Central memory CD8-positive, alpha-beta T cell (primary cell): ENCODE results near the gene EGLN1.

Experiments
- ATAC-seq: fragments of 150-1000 bp; cut with Tn5 transposase; replicated peaks from 2 replicates; pipeline ENCODE4 v1.10.0; 2022; ENCODE audit warnings: mild to moderate bottlenecking, moderate FRiP score, moderate number of reproducible peaks; ENCODE audit not compliant: poor library complexity, severe bottlenecking; ENCODE audit errors: extremely low read depth
- DNase-seq, 2 donors: peaks; one replicate each; pipeline ENCODE4 v3.0.0; 2021; ENCODE audit warnings: low spot score in 2 of 2
- H3K27ac Mint-ChIP-seq: one replicate; pipeline ENCODE4 v1.8.0; 2022; ENCODE audit warnings: low read depth, mild to moderate bottlenecking, moderate library complexity, mixed read lengths
- H3K27me3 Mint-ChIP-seq: one replicate; pipeline ENCODE4 v1.8.0; 2022; ENCODE audit warnings: mixed read lengths
- H3K36me3 Mint-ChIP-seq: one replicate; pipeline ENCODE4 v1.8.0; 2022; ENCODE audit warnings: mild to moderate bottlenecking, moderate library complexity, mixed read lengths; ENCODE audit not compliant: insufficient read depth
- H3K4me1 Mint-ChIP-seq: one replicate; pipeline ENCODE4 v1.8.0; 2022; ENCODE audit warnings: mixed read lengths
- H3K4me3 Mint-ChIP-seq: one replicate; pipeline ENCODE4 v1.8.0; 2022; ENCODE audit warnings: mild to moderate bottlenecking, moderate library complexity, mixed read lengths
- H3K9me3 Mint-ChIP-seq: one replicate; pipeline ENCODE4 v1.8.0; 2022; ENCODE audit warnings: mixed read lengths

Gene EGLN1

DNA sequence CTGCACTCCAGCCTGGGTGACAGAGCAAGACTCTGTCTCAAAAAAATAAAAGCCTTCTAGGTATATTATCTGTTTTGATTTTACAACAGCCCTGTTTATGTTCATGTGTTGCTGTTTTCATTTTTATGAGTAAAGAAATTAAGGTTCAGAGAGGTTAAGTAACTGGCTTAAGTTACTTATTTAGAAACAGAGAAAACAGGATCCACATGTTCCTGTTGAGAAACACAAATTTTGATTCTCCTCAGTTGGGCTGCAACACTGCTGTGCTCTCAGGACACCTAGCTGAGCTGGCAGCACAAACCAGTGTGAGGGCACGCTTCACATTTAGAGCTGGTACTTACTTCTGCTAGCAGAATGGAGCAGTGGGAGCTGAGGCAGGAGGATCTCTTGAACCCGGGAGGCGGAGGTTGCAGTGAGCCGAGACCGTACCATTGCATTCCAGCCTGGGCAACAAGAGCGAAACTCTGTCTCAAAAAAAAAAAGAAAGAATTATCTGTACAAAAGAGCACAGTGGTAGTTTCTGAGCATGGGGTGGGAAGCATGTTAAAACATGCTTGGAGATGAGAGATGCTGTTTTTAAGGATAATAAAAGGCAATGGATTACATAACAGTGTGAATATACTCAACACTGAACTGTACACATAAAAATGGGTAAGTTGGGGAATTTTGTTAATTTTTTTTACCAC lies 81.6 kb downstream of the EGLN1 start:
- no peak for ATAC-seq
- no peaks in the 10 kb centered on the region for H3K27me3 Mint-ChIP-seq
- H3K9me3 Mint-ChIP-seq, result no peaks in the 10 kb centered on the region
- no peak overlapping the region for H3K4me3 Mint-ChIP-seq
- DNase-seq, result no peak
- H3K4me1 Mint-ChIP-seq, result peaks cover 63% of the 10 kb centered on the region
- H3K36me3 Mint-ChIP-seq, result peaks cover 53% of the 10 kb centered on the region
- no peak overlapping the region for H3K27ac Mint-ChIP-seq

DNA sequence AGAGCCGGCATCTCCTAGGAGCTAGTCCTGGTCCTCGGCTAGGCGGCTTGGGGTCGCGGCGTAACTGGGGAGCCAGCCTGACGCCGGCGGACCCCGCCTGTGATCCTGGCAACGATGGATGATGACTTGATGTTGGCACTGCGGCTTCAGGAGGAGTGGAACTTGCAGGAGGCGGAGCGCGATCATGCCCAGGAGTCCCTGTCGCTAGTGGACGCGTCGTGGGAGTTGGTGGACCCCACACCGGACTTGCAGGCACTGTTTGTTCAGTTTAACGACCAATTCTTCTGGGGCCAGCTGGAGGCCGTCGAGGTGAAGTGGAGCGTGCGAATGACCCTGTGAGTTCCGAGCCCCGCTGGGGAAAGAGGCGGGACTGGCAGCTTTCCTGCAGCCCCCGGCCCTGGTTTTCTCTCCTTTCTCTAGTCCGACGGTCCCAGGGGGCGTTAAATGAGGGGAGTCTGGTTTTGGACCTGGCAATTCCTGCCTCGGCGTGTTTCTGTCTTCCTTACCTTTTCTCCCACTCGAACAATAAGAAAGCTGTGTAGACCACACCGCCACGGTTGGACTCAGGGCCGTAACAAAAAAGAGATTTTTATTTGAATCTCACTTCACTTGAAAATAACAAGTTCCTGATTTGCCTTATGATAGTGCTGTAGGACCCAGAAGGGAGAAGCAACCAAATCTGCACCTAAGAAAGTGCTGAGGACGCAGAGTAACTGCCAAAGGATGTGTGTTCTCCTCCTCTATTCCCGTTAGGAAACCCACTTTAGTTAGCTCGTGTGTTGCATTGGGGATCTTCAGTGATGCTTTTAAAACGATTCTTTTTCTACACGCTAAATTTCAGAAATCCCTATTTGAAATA lies 83.6 kb downstream of the EGLN1 start, which contains the start of gene SPRTN:
Gene SPRTN, plus strand, starts transcription at position 24 of the 859 bp plus-strand sequence. Its CDS starts 91 bp downstream, at position 115.
- ATAC-seq, result no peak
- H3K9me3 Mint-ChIP-seq, result no peaks in the 10 kb centered on the region
- peaks cover 52% of the 10 kb centered on the region for H3K36me3 Mint-ChIP-seq
- peak within 1 kb of the TSS; percentile 98 for H3K4me3 Mint-ChIP-seq
- peaks cover 56% of the 10 kb centered on the region for H3K4me1 Mint-ChIP-seq
- H3K27me3 Mint-ChIP-seq, result no peaks in the 10 kb centered on the region
- DNase-seq, result no peak
- peak within 1 kb of the TSS; percentile 99 for H3K27ac Mint-ChIP-seq

DNA sequence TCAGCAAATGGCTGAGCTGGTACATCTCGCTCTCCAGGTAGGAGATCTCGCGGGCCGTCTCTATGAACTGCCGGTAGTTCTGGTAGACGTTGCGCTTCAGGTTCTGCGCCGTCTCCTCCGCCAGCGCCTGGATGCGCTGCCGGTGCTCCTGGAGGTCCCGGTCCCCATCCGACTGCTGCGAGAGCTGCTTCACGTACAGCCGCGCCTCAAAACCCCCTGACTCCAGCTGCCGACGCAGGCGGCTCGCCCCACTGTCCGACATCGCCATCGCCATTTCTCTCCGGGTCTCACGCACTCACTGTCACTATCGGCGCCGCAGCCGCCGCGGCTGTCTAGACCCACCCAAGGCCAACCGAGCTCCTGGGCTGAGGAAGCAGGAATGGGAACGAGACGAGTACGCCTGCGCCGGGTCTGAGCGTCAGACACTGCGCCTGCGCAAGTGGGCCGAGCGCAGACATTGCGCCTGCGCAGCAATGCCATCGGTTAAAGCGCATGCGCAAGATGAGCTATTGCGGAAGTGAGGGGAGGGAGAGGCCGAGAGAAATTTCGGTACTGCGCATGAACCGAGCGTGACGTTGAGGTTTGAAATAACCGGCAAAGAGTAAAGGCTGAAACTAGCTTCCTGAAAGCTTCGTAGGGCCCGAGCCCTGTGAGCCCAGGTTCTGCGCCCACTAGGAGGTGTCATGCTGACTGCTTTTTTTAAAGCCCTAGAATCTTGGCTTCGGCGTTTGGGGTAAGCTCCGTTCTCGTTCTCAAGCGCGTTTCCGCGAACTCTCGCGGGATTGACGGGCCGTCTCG lies 84.4 kb downstream of the EGLN1 start, which contains the start of gene EXOC8:
Gene EXOC8, minus strand, starts transcription at position 381 of the 798 bp plus-strand sequence. Its CDS starts 107 bp downstream, at position 274.
- peaks cover 48% of the 10 kb centered on the region for H3K36me3 Mint-ChIP-seq
- ATAC-seq (peak; percentile 76), DNase-seq (peak; percentile 98 to 99)

DNA sequence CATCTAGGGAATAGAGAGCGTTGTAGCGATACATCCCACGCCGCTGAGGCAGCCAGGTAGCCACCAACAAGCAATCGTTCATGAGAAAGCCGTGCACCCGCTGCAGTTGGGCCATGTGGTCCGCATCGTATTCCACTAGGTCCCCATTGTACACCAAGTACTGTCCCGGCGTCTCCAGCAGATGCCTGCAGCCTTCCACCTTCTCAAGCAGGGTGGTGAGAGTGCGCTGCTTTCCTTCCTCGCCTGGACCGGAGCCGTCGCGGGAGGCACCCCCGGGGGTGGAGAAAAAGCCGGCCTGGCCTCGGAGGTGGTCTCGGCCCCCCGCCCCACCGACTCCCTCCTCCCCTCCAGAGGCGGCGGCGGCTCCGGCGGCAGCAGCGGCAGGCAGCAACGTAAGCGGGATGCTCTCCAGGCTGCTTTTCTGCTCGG lies 85.0 kb downstream of the EGLN1 start:
- H3K36me3 Mint-ChIP-seq, result peaks cover 46% of the 10 kb centered on the region
- H3K27me3 Mint-ChIP-seq, result no peaks in the 10 kb centered on the region
- H3K4me1 Mint-ChIP-seq, result peaks cover 50% of the 10 kb centered on the region
- no peaks in the 10 kb centered on the region for H3K9me3 Mint-ChIP-seq
- ATAC-seq (no peak), DNase-seq (no peak)
- H3K4me3 Mint-ChIP-seq, result peak overlapping the region; percentile 98
- H3K27ac Mint-ChIP-seq, result peak overlapping the region; percentile 99

More for the DNA sequence above, 84.4 kb downstream of the EGLN1 start, which contains the start of gene EXOC8:
- peak within 1 kb of the TSS; percentile 98 for H3K4me3 Mint-ChIP-seq
- H3K27me3 Mint-ChIP-seq, result no peaks in the 10 kb centered on the region
- H3K27ac Mint-ChIP-seq, result peak within 1 kb of the TSS; percentile 99
- peaks cover 50% of the 10 kb centered on the region for H3K4me1 Mint-ChIP-seq
- no peaks in the 10 kb centered on the region for H3K9me3 Mint-ChIP-seq

DNA sequence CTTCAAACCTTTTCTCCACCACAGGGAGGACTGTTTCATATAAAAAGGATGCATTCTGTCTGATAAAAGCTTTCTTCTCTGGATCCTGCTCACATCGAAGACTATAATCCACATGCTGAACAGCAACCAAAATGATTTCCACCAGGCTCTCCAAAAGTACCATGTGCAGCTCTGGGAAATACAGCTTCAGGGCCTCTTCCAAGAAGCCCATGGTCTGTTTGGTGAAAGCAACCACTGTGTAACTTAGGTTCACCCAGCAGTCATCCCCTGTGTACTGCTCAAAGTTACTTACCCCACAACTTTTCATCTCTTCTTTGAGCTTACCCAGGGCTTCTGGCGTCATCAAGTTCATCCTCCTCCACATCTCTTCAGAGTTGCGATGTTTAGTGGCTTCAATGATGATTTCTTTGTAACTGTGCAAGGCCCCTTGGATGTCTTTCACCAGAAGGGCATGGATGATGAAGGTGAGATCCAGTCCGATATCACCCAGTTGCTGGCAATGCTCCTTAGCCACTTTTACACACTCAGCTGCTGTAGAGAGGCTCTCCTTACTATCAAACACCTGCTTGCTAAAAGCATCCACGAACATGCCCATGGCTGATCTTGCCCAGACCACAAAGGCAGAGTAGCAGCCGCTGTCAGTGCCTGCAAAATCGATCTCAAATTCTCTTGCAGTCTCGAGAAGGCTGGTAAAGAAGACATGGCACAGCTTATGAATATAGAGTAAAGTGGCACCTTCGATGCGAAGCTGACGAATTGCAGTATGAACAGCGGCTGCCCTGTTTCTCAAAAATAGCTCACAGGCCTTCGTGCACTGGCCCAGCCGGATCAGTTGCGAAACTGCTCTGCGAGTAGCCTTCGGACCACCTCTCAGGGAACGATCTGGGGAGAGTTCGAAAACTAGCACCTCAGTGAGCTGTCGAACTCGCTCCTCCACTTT lies 86.2 kb downstream of the EGLN1 start:
- peaks cover 49% of the 10 kb centered on the region for H3K36me3 Mint-ChIP-seq
- DNase-seq (no peak), ATAC-seq (no peak)
- peak overlapping the region; percentile 98 for H3K4me3 Mint-ChIP-seq
- H3K27me3 Mint-ChIP-seq, result no peaks in the 10 kb centered on the region
- H3K27ac Mint-ChIP-seq, result peak overlapping the region; percentile 22
- peaks cover 60% of the 10 kb centered on the region for H3K4me1 Mint-ChIP-seq
- no peaks in the 10 kb centered on the region for H3K9me3 Mint-ChIP-seq

DNA sequence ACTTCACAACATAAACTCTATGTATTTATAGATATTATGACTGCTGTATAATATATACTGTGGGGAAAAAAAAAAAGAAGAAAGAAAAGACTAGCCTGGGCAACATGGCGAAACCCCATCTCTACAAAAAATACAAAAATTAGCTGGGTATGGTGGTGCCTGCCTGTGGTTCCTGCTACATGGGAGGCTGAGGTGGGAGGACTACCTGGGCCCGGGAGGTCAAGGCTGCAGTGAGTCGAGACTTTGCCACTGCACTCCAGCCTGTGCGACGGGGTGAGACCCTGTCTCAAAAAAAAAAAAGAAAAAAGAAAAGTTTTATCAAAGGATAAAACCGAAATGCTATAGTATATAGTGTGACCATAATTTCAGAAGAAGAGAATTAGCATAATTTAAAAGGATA lies 87.1 kb downstream of the EGLN1 start:
- no peaks in the 10 kb centered on the region for H3K27me3 Mint-ChIP-seq
- H3K4me3 Mint-ChIP-seq, result peak overlapping the region; percentile 98
- DNase-seq (no peak), ATAC-seq (no peak)
- H3K36me3 Mint-ChIP-seq, result peaks cover 42% of the 10 kb centered on the region
- peaks cover 54% of the 10 kb centered on the region for H3K4me1 Mint-ChIP-seq
- no peak overlapping the region for H3K27ac Mint-ChIP-seq
- H3K9me3 Mint-ChIP-seq, result no peaks in the 10 kb centered on the region

DNA sequence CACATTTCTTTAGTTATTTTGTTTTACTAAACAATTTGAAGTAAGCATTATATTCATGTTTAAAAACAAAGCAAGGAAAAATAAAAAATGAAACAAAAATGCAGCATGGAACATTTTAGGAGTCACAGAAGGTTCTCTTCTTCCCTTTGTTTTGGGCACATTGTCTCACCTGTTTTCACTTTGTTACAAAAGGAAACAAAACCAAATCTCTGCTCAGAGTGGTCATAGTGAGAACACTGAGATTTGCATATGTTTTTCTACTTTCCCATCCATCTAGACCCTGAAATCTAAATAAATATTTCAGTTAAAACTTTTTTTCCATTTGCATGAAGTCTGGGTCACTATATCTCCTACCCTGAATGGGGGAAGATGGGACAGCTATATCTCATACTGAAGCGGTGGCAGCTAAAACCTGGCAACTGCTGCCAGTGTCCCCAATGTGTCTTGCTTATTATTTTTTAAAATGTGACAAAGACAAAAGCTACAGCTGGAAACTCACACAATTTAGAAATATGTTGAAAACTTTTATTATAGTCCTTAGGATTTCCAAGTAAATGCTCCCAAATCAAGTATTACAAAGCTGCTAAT lies 87.9 kb downstream of the EGLN1 start:
- H3K27me3 Mint-ChIP-seq, result no peaks in the 10 kb centered on the region
- no peaks in the 10 kb centered on the region for H3K9me3 Mint-ChIP-seq
- H3K36me3 Mint-ChIP-seq, result peaks cover 42% of the 10 kb centered on the region
- DNase-seq, result no peak
- peak overlapping the region; percentile 98 for H3K4me3 Mint-ChIP-seq
- peaks cover 52% of the 10 kb centered on the region for H3K4me1 Mint-ChIP-seq
- ATAC-seq, result no peak
- no peak overlapping the region for H3K27ac Mint-ChIP-seq

DNA sequence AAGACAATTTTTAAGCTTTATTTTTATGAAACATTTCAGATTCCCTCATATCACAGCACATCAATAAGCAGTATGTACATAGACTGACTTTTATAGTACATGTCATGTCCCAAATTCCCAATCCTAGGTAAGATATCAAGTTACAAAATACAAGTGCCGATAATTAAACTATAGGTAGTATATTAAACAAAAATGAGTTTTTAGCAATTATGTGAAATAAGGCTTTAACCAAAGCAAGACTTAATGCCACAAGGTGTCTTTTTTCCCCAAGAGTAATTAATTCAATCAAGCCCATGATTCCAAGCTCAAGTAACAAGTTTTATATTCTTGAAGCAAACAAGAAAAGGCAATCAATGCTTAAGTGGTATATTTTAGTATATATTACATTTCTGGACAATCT lies 89.3 kb downstream of the EGLN1 start:
- H3K4me3 Mint-ChIP-seq, result no peak overlapping the region
- peaks cover 38% of the 10 kb centered on the region for H3K4me1 Mint-ChIP-seq
- H3K27me3 Mint-ChIP-seq, result no peaks in the 10 kb centered on the region

DNA sequence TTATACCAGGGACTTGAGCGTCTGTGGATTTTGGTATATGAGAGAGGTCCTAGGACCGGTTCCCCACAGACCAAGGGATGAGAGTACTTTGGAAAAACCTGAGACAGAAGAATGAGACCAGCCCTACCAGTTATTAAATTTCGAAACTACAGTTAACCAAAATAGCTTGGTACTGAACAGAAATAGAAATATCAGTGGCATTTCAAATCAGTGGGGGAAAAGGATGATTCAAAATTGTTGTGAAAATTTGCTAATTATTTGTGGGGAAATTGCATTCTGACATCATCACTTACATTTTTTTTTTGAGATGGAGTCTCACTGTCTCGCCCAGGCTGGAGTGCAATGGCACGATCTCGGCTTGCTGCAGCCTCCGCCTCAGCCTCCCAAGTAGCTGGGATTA lies 92.6 kb downstream of the EGLN1 start:
- H3K36me3 Mint-ChIP-seq, result peaks cover 10% of the 10 kb centered on the region
- H3K27ac Mint-ChIP-seq, result no peak overlapping the region
- H3K9me3 Mint-ChIP-seq, result no peaks in the 10 kb centered on the region
- DNase-seq, result no peak
- no peak overlapping the region for H3K4me3 Mint-ChIP-seq
- H3K4me1 Mint-ChIP-seq, result peaks cover 19% of the 10 kb centered on the region
- no peaks in the 10 kb centered on the region for H3K27me3 Mint-ChIP-seq
- ATAC-seq, result no peak

More for the DNA sequence above, 89.3 kb downstream of the EGLN1 start:
- Mint-ChIP-seq H3K36me3 (peaks cover 30% of the 10 kb centered on the region), H3K9me3 (no peaks in the 10 kb centered on the region), H3K27ac (no peak overlapping the region)
- no peak for ATAC-seq
- DNase-seq, result no peak

DNA sequence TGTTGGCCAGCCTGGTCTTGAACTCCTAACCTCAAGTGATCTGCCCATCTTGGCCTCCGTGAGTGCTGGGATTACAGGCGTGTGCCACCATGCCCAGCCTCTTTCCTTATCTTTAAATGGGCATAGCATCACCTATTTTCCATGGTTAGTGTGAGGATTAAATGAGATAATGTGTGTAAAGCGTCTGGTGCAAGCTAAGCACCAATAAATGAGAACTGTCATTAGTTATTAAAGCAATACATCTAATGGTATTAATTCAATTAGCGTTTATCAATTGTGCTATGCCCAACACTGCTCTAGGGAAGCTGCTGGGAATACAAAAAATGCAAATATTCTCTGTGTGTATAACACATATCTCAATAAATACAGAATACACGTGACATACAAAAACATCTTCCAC lies 94.5 kb downstream of the EGLN1 start:
- H3K27me3 Mint-ChIP-seq, result no peaks in the 10 kb centered on the region

DNA sequence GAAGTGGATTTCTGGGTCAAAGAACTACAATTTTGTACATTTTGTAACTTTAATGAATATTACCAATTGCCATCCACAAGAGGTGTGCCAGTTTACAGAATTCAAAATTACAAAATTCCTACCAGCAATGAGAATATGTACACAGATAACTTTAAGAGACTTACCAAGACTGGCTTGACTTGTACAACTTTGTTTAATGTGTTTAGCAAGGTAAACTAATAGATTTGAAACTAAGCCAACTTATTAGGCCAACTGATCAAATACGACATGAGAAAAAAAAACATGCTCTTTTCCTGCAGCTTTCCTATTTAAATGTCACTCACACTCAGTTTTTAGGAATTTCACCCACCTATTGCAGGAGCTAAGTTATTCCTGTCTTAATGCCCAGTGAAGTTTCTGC lies 95.8 kb downstream of the EGLN1 start:
- H3K4me3 Mint-ChIP-seq, result no peak overlapping the region
- no peaks in the 10 kb centered on the region for H3K9me3 Mint-ChIP-seq
- no peaks in the 10 kb centered on the region for H3K27me3 Mint-ChIP-seq
- no peak for DNase-seq
- no peak overlapping the region for H3K27ac Mint-ChIP-seq
- peaks cover 6% of the 10 kb centered on the region for H3K4me1 Mint-ChIP-seq
- no peak for ATAC-seq
- H3K36me3 Mint-ChIP-seq, result peaks cover under 1% of the 10 kb centered on the region

More for the DNA sequence above, 94.5 kb downstream of the EGLN1 start:
- no peak overlapping the region for H3K27ac Mint-ChIP-seq
- no peaks in the 10 kb centered on the region for H3K9me3 Mint-ChIP-seq
- H3K36me3 Mint-ChIP-seq, result peaks cover 5% of the 10 kb centered on the region
- H3K4me3 Mint-ChIP-seq, result no peak overlapping the region
- ATAC-seq, result no peak
- no peak for DNase-seq
- peaks cover 14% of the 10 kb centered on the region for H3K4me1 Mint-ChIP-seq
